GM19043 (cell line): Measurements from ENCODE around the gene KLK2.

Source experiments
- ATAC-seq: cut with Tn5 transposase; IDR thresholded peaks from one replicate; pipeline ENCODE4 v1.9.1; 2021; ENCODE audit warnings: low read depth; ENCODE audit not compliant: unreplicated experiment

Gene KLK2

GRCh38 chr19:50844296-50844935 lies 28.8 kb upstream of the KLK2 start:
- no peak for ATAC-seq

DNA sequence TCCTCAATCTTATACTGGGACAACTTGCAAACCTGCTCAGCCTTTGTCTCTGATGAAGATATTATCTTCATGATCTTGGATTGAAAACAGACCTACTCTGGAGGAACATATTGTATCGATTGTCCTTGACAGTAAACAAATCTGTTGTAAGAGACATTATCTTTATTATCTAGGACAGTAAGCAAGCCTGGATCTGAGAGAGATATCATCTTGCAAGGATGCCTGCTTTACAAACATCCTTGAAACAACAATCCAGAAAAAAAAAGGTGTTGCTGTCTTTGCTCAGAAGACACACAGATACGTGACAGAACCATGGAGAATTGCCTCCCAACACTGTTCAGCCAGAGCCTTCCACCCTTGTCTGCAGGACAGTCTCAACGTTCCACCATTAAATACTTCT lies 22.5 kb upstream of the KLK2 start:
- no peak for ATAC-seq

DNA sequence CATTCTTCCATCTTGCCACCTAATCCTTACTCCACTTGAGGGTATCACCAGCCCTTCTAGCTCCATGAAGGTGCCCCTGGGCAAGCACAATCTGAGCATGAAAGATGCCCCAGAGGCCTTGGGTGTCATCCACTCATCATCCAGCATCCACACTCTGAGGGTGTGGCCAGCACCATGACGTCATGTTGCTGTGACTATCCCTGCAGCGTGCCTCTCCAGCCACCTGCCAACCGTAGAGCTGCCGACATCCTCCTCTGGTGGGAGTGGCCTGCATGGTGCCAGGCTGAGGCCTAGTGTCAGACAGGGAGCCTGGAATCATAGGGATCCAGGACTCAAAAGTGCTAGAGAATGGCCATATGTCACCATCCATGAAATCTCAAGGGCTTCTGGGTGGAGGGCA lies 21.6 kb upstream of the KLK2 start:
- no peak for ATAC-seq

- ATAC-seq: no peak
Observed at GRCh38 chr19:50854636-50855410, 18.4 kb upstream of the KLK2 start, which contains the start of gene KLK3. Gene KLK3, plus strand, starts transcription at chr19:50854915. Its CDS starts 41 bp downstream, at chr19:50854956.

GRCh38 chr19:50857366-50857765 lies 15.9 kb upstream of the KLK2 start:
- ATAC-seq: no peak

GRCh38 chr19:50858886-50859285 lies 14.4 kb upstream of the KLK2 start:
- ATAC-seq: no peak

DNA sequence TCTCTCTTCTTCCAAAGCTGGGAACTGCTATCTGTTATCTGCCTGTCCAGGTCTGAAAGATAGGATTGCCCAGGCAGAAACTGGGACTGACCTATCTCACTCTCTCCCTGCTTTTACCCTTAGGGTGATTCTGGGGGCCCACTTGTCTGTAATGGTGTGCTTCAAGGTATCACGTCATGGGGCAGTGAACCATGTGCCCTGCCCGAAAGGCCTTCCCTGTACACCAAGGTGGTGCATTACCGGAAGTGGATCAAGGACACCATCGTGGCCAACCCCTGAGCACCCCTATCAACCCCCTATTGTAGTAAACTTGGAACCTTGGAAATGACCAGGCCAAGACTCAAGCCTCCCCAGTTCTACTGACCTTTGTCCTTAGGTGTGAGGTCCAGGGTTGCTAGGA lies 13.4 kb upstream of the KLK2 start:
- ATAC-seq: no peak

DNA sequence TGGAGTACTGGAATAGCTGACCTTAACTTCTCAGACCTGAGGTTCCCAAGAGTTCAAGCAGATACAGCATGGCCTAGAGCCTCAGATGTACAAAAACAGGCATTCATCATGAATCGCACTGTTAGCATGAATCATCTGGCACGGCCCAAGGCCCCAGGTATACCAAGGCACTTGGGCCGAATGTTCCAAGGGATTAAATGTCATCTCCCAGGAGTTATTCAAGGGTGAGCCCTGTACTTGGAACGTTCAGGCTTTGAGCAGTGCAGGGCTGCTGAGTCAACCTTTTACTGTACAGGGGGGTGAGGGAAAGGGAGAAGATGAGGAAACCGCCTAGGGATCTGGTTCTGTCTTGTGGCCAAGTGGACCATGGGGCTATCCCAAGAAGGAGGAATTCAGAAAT lies 12.2 kb upstream of the KLK2 start:
- ATAC-seq: no peak

DNA sequence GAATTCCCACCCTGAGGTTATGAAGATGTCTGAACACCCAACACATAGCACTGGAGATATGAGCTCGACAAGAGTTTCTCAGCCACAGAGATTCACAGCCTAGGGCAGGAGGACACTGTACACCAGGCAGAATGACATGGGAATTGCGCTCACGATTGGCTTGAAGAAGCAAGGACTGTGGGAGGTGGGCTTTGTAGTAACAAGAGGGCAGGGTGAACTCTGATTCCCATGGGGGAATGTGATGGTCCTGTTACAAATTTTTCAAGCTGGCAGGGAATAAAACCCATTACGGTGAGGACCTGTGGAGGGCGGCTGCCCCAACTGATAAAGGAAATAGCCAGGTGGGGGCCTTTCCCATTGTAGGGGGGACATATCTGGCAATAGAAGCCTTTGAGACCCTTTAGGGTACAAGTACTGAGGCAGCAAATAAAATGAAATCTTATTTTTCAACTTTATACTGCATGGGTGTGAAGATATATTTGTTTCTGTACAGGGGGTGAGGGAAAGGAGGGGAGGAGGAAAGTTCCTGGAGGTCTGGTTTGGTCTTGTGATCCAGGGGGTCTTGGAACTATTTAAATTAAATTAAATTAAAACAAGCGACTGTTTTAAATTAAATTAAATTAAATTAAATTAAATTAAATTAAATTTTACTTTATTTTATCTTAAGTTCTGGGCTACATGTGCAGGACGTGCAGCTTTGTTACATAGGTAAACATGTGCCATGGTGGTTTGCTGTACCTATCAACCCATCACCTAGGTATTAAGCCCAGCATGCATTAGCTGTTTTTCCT lies 11.5 kb upstream of the KLK2 start:
- ATAC-seq: no peak

GRCh38 chr19:50869479-50869878 lies 3.8 kb upstream of the KLK2 start:
- ATAC-seq: no peak

GRCh38 chr19:50870417-50871089 lies 2.7 kb upstream of the KLK2 start:
- ATAC-seq: no peak

DNA sequence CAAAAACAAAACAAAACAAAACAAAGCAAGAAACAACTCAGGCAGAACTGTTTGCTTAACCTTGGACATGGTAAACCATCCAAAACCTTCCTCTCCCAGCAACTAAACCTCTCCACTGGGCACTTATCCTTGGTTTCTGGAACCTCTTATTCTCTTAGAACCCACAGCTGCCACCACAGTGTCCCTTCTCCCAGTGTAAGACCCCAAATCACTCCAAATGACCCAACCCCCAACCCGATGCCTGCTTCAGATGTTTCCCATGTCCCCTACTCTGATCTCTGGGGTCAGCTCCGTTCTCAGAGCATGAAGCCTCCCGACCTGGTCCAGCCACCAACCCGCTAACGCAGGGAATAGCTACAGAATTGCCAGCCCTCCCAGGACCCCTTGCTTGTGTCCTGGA lies 972 bp downstream of the KLK2 start:
- ATAC-seq: no peak

DNA sequence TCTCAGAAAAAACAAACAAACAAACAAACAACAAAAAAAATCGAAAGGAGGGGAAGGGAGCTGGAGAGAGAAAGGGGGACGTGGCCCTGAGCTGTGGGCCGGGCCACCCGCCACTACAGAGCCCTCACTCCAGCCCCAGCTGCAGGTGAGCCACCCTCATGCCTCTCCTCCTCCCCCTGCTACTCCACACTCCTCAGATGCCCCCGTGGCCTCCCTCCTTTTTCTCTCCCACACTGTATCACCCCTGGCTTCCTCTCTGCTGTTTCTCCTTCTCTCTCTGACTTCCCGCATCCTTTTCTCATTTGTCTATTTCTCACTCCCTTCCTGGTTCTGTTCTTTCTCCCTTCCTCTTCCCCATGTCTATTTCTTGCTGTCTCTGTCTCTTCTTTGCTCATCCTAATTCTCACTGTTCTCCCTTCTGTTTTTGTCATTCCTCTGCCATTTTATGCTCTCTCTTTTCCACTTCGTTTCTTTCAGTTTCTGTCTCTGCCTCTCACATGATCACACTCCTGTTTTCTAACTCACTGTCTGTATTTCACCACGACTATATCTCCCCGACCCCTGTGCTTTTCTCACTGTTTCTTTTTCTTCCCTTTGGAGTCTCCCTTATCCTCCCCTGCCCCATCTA lies 2.7 kb downstream of the KLK2 start:
- no peak for ATAC-seq

DNA sequence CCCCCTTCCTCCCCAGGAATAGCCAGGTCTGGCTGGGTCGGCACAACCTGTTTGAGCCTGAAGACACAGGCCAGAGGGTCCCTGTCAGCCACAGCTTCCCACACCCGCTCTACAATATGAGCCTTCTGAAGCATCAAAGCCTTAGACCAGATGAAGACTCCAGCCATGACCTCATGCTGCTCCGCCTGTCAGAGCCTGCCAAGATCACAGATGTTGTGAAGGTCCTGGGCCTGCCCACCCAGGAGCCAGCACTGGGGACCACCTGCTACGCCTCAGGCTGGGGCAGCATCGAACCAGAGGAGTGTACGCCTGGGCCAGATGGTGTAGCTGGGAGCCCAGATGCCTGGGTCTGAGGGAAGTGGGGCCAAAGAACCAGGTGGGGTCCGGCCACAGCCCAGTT lies 3.2 kb downstream of the KLK2 start:
- no peak for ATAC-seq

GRCh38 chr19:50877338-50877737 lies 4.1 kb downstream of the KLK2 start:
- ATAC-seq: no peak

- no peak for ATAC-seq
Observed at GRCh38 chr19:50878851-50879250, 5.6 kb downstream of the KLK2 start.

DNA sequence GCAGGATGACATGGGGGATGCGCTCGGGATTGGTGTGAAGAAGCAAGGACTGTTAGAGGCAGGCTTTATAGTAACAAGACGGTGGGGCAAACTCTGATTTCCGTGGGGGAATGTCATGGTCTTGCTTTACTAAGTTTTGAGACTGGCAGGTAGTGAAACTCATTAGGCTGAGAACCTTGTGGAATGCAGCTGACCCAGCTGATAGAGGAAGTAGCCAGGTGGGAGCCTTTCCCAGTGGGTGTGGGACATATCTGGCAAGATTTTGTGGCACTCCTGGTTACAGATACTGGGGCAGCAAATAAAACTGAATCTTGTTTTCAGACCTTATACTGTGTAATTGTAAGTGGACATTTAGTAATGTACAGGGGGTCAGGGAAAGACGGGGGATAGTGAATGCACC lies 7.0 kb downstream of the KLK2 start:
- ATAC-seq: no peak

DNA sequence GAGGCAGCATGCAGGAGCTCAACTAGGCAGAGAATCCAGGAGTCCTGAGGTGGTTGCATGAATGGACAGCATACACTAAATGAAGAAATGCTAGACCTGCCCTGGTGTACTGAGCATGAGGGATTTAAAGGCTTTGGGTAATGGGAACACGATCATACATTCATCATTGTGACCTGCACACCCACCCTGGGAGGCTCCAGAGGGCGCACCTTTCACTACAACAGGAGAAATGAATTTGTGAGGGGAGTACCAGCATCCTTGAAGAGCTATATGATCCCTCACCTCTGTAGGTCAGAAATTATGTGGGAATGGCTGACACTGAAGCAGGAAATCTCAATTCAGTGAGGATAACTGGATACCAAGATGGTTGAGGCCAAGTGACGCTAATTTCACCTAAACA lies 8.9 kb downstream of the KLK2 start:
- no peak for ATAC-seq

GRCh38 chr19:50889638-50890037 lies 16.4 kb downstream of the KLK2 start:
- ATAC-seq: no peak

- no peak for ATAC-seq
Observed at GRCh38 chr19:50890422-50891252, 17.4 kb downstream of the KLK2 start.
